ENCODE measurements around the gene TTLL8. TPM values are rescaled to one million over a fixed set of nuclear protein-coding genes. Genes with fewer than 3 reads are reported as not detected.

TTLL8 gene
- total and polyA plus RNA-seq, 9 donors = not detected

DNA sequence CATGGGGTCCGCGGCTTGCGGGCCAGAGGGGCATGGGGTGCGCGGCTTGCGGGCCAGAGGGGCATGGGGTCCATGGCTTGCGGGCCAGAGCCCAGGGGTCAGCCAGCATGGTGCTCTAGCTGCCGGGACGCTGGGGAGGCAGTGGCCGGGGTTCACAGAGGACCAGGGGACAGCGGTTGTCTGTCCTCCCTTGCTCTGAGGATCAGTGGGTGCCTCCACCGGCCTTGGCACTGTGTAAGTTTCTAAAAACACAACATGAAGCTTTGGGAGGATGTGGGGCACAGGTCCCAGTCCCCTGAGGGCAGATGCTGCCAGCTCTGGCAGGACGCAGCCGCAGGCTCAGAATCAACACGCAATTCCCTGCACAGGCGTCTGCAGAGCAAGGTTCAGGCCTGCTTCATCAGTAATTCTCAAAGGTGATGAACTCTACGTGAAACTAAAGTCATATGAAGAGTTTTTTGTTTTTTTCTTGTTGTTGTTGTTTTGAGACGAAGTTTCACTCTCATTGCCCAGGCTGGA, 24.2 kb upstream of the TTLL8 start:
- Histone ChIP-seq H3K4me3 (no peak overlapping the region), H3K9me3 (no peaks in the 10 kb centered on the region), H3K4me1 (ENCODE audit: insufficient read depth) (peaks cover 3% of the 10 kb centered on the region), H3K27me3 (no peaks in the 10 kb centered on the region), H3K27ac (no peak overlapping the region), H3K36me3 (no peaks in the 10 kb centered on the region)
- intact Hi-C loops (cut with DNase I) = no loop called here
- 84 to 93% (median 92%) methylated on average over 18 of the region's 18 CpGs for WGBS, 3 donors
- no peak for DNase-seq
- TF ChIP-seq POLR2A (IDR thresholded peaks at IDR 0.05) = no peak
- no peak for TF ChIP-seq CTCF (IDR thresholded peaks at IDR 0.05)
- no peak for TF ChIP-seq EP300 (IDR thresholded peaks at IDR 0.05)

DNA sequence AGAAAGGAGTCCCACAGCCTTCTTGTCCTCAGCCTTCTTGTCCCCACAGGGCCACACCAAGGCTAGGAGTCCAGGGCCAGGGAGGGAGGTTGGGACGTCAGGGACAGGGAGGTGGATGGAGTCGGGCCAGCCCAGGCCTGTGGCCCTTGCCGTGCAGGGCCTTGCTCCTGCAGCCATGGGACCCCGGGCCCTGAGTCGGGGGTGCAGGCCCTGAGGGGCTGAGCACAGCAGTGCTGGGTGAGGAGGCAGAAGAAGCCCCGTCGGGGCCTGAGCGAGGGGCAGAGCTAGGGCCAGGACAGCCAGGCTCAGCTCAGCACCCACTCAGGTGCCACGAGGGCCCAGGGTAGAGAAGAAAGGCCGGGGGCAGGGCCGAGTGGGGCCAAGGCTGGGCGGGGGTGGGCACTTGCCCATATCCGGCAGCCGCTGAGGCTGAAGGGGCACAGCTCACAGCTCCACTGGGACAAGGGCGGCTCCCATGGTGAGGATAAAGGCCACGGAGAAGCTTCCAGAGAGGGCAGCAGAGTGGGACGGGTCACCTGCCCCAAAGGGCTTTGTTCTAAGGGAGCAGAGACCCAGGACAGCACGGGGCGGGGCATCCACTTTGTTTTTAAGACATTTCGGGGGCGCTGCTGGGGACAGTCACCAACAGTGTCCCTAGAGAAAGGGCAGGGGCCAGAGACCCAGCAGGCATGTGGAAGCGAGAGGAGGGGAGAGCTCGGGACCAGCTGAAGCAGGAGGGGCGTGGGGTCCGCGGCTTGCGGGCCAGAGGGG, 23.5 kb upstream of the TTLL8 start:
- Histone ChIP-seq H3K27me3 (no peaks in the 10 kb centered on the region), H3K27ac (no peak overlapping the region), H3K4me1 (ENCODE audit: insufficient read depth) (peaks cover 3% of the 10 kb centered on the region), H3K9me3 (no peaks in the 10 kb centered on the region), H3K36me3 (no peaks in the 10 kb centered on the region), H3K4me3 (no peak overlapping the region)
- TF ChIP-seq POLR2A (IDR thresholded peaks at IDR 0.05) (no peak), EP300 (IDR thresholded peaks at IDR 0.05) (no peak), CTCF (IDR thresholded peaks at IDR 0.05) (no peak)
- WGBS, 3 donors = 90 to 92% (median 91%) methylated on average over 27 of the region's 27 CpGs
- intact Hi-C loops (cut with DNase I) = no loop called here
- no peak for DNase-seq

DNA sequence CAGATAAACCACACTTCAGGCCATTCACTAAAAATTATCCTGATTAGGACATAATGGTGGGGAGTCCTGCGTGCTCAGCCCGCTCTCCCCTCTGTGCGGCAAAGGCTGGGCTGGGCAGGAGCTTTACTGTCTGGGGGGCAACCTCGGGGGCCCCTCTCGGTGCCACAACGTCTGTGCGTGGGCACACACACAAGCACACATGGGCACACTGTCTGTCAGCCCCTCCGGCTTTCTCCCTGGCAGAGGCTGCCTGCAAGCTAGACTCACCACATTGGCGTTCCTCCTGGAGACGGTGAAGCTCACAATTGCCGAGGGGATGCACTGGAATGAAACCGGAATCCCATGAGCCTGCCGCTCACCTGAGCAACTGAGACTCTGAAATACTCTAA, 22.0 kb upstream of the TTLL8 start:
- H3K9me3 ChIP-seq = no peaks in the 10 kb centered on the region
- H3K4me1 ChIP-seq (ENCODE audit: insufficient read depth) = peaks cover 3% of the 10 kb centered on the region
- H3K27me3 ChIP-seq = no peaks in the 10 kb centered on the region
- no peaks in the 10 kb centered on the region for H3K36me3 ChIP-seq
- no peak for DNase-seq
- WGBS, 3 donors = 80 to 87% (median 85%) methylated on average over 13 of the region's 13 CpGs
- intact Hi-C loops (cut with DNase I) = no loop called here
- no peak for TF ChIP-seq EP300 (IDR thresholded peaks at IDR 0.05)
- TF ChIP-seq CTCF (IDR thresholded peaks at IDR 0.05) = no peak
- no peak for TF ChIP-seq POLR2A (IDR thresholded peaks at IDR 0.05)
- no peak overlapping the region for H3K27ac ChIP-seq
- no peak overlapping the region for H3K4me3 ChIP-seq

- 84 to 88% (median 85%) methylated on average over 9 of the region's 9 CpGs for WGBS, 3 donors
- no peak overlapping the region for H3K4me3 ChIP-seq
- no peaks in the 10 kb centered on the region for H3K9me3 ChIP-seq
- intact Hi-C loops (cut with DNase I) = no loop called here
- no peaks in the 10 kb centered on the region for H3K36me3 ChIP-seq
- H3K4me1 ChIP-seq (ENCODE audit: insufficient read depth) = peaks cover 1% of the 10 kb centered on the region
- no peaks in the 10 kb centered on the region for H3K27me3 ChIP-seq
- no peak for TF ChIP-seq EP300 (IDR thresholded peaks at IDR 0.05)
- no peak overlapping the region for H3K27ac ChIP-seq
- no peak for DNase-seq
Observed at GRCh38 chr22:50078761-50079160, 20.7 kb upstream of the TTLL8 start.

- no peak overlapping the region for H3K4me3 ChIP-seq
- intact Hi-C loops (cut with DNase I) = no loop called here
- 94 to 97% (median 96%) methylated on average over 13 of the region's 13 CpGs for WGBS, 3 donors
- TF ChIP-seq EP300 (IDR thresholded peaks at IDR 0.05) = no peak
- TF ChIP-seq POLR2A (IDR thresholded peaks at IDR 0.05) = no peak
- TF ChIP-seq CTCF (IDR thresholded peaks at IDR 0.05) = no peak
- DNase-seq = no peak
- H3K9me3 ChIP-seq = no peaks in the 10 kb centered on the region
- H3K27ac ChIP-seq = no peak overlapping the region
- peaks cover 1% of the 10 kb centered on the region for H3K4me1 ChIP-seq (ENCODE audit: insufficient read depth)
- H3K36me3 ChIP-seq = no peaks in the 10 kb centered on the region
- no peaks in the 10 kb centered on the region for H3K27me3 ChIP-seq
Observed at GRCh38 chr22:50078246-50078645, 20.1 kb upstream of the TTLL8 start.
